IMR-90 (cell line): ENCODE measurements around the gene FRMD4B. TPM values are rescaled to one million over a fixed set of nuclear protein-coding genes. Genes with fewer than 3 reads are reported as not detected.

ENCODE experiments used
- ATAC-seq: fragments of 200-7000 bp; cut with Tn5 transposase; 2 replicates; pipeline ENCODE4 v1.9.1; 2020; ENCODE audit warnings: low read depth, mild to moderate bottlenecking, moderate library complexity
- BruUV-seq: library from RNA; stranded (reverse); fragments of 400-500 nt; replicated peaks from 2 replicates; lab custom pipeline; 2021; lab: Mats Ljungman, UMichigan
- CTCF ChIA-PET: fragments of 300-600 bp; formaldehyde crosslinking; extraction: SDS; loops from one replicate; lab custom pipeline; 2021; ENCODE audit warnings: antibody characterized with exemption; lab: Yijun Ruan, JAX
- POLR2A ChIA-PET: fragments of 300-600 bp; sonication (Branson Sonifier 250); formaldehyde crosslinking; loops from one replicate; lab custom pipeline; 2022; ENCODE audit warnings: antibody characterized with exemption; ENCODE audit not compliant: unreplicated experiment; lab: Charles Lee
- DNase-seq: peaks from one replicate; pipeline ENCODE4 v3.0.0; 2013
- H2AFZ ChIP-seq: replicated peaks from 2 replicates; pipeline ENCODE3; 2013; ENCODE audit warnings: low read length, mild to moderate bottlenecking; ENCODE audit not compliant: poor library complexity
- H2AK5ac ChIP-seq: 2 replicates; pipeline ENCODE4 v1.6.1; 2013; ENCODE audit warnings: low read depth, low read length, inconsistent platforms
- H2AK9ac ChIP-seq: replicated peaks from 2 replicates; pipeline ENCODE3; 2013; ENCODE audit warnings: mild to moderate bottlenecking, low read depth, low read length, moderate library complexity; ENCODE audit not compliant: poor library complexity
- H2BK120ac ChIP-seq: 2 replicates; pipeline ENCODE4 v1.6.1; 2013; ENCODE audit warnings: low read depth, low read length, inconsistent platforms
- H2BK15ac ChIP-seq: 3 replicates; pipeline ENCODE4 v1.6.1; 2013; ENCODE audit warnings: low read depth, low read length, inconsistent platforms
- H2BK20ac ChIP-seq: 2 replicates; pipeline ENCODE4 v1.6.1; 2013; ENCODE audit warnings: low read depth, mild to moderate bottlenecking, inconsistent platforms, low read length, moderate library complexity
- H2BK5ac ChIP-seq: 2 replicates; pipeline ENCODE4 v1.6.1; 2013; ENCODE audit warnings: mild to moderate bottlenecking, low read depth, low read length, inconsistent platforms; ENCODE audit not compliant: poor library complexity, severe bottlenecking
- H3K14ac ChIP-seq: replicated peaks from 2 replicates; pipeline ENCODE4 v1.6.1; 2013; ENCODE audit warnings: low read depth, low read length, inconsistent platforms
- H3K18ac ChIP-seq: 2 replicates; pipeline ENCODE4 v1.6.1; 2013; ENCODE audit warnings: low read depth, low read length, control low read depth
- H3K23ac ChIP-seq: 2 replicates; pipeline ENCODE4 v1.6.1; 2013; ENCODE audit warnings: low read depth, low read length, inconsistent platforms
- H3K27ac ChIP-seq: 2 replicates; pipeline ENCODE4 v1.5.1; 2013; ENCODE audit warnings: mild to moderate bottlenecking, control low read depth, low read length; ENCODE audit not compliant: insufficient read depth
- H3K27me3 ChIP-seq: 2 replicates; pipeline ENCODE4 v1.6.1; 2013; ENCODE audit warnings: low read length; ENCODE audit not compliant: control insufficient read depth, insufficient read depth
- H3K36me3 ChIP-seq: 2 replicates; pipeline ENCODE4 v1.6.1; 2013; ENCODE audit warnings: low read length, mixed read lengths; ENCODE audit not compliant: control insufficient read depth, insufficient read depth
- H3K4ac ChIP-seq: 2 replicates; pipeline ENCODE4 v1.6.1; 2013; ENCODE audit warnings: low read depth, low read length, inconsistent platforms
- H3K4me1 ChIP-seq: 2 replicates; pipeline ENCODE4 v1.6.1; 2013; ENCODE audit warnings: low read length, mixed read lengths; ENCODE audit not compliant: control insufficient read depth, insufficient read depth
- H3K4me2 ChIP-seq: 2 replicates; pipeline ENCODE4 v1.6.1; 2013; ENCODE audit warnings: low read depth, mild to moderate bottlenecking, control low read depth, low read length, moderate library complexity
- H3K4me3 ChIP-seq: 2 replicates; pipeline ENCODE4 v1.5.1; 2013; ENCODE audit warnings: low read depth, mild to moderate bottlenecking, control low read depth, low read length, moderate library complexity; ENCODE audit not compliant: insufficient read depth
- H3K56ac ChIP-seq: 2 replicates; pipeline ENCODE4 v1.6.1; 2013; ENCODE audit warnings: low read length, inconsistent platforms; ENCODE audit not compliant: insufficient read depth; ENCODE audit errors: extremely low read depth
- H3K79me1 ChIP-seq, 2 experiments: 2 replicates each; pipeline ENCODE4 v1.6.1; 2013; ENCODE audit warnings: low read length in 2 of 2, inconsistent platforms in 1 of 2, low read depth in 1 of 2
- H3K9ac ChIP-seq: 2 replicates; pipeline ENCODE4 v1.6.1; 2013; ENCODE audit warnings: low read depth, low read length, control low read depth
- H3K9me1 ChIP-seq: 2 replicates; pipeline ENCODE4 v1.6.1; 2013; ENCODE audit warnings: low read length, inconsistent platforms; ENCODE audit not compliant: insufficient read depth
- H3K9me3 ChIP-seq: 2 replicates; pipeline ENCODE4 v1.6.1; 2013; ENCODE audit warnings: low read length; ENCODE audit not compliant: control insufficient read depth, insufficient read depth
- H4K20me1 ChIP-seq: 2 replicates; pipeline ENCODE4 v1.6.1; 2013; ENCODE audit warnings: low read length, inconsistent platforms; ENCODE audit not compliant: insufficient read depth
- H4K5ac ChIP-seq: 2 replicates; pipeline ENCODE4 v1.6.1; 2013; ENCODE audit warnings: mild to moderate bottlenecking, low read depth, low read length, control low read depth
- H4K8ac ChIP-seq, 2 experiments: 2 replicates each; pipeline ENCODE4 v1.6.1; 2013; ENCODE audit warnings: low read depth in 2 of 2, low read length in 2 of 2, control low read depth in 1 of 2, inconsistent platforms in 1 of 2
- H4K91ac ChIP-seq: 2 replicates; pipeline ENCODE4 v1.6.1; 2013; ENCODE audit warnings: low read depth, low read length, inconsistent platforms; ENCODE audit not compliant: insufficient read depth
- BHLHE40 ChIP-seq: fragments of 150-350 bp; IDR thresholded peaks from 2 replicates; pipeline ENCODE4 v1.6.1; 2016; ENCODE audit warnings: mild to moderate bottlenecking, low read depth, low read length
- CEBPB ChIP-seq: IDR thresholded peaks from 2 replicates; pipeline ENCODE4 v1.6.1; 2012; ENCODE audit warnings: low read depth, low read length, improper control_type of control experiment
- CHD1 ChIP-seq: IDR thresholded peaks from 2 replicates; pipeline ENCODE4 v1.6.1; 2012; ENCODE audit warnings: low read depth, low read length, improper control_type of control experiment
- ELK1 ChIP-seq: fragments of 150-350 bp; IDR thresholded peaks from 2 replicates; pipeline ENCODE4 v1.6.1; 2016; ENCODE audit warnings: low read depth, mild to moderate bottlenecking, low read length, moderate library complexity, borderline replicate concordance
- FOS ChIP-seq: fragments of 150-350 bp; IDR thresholded peaks from 2 replicates; pipeline ENCODE4 v1.6.1; 2016; ENCODE audit warnings: low read depth, low read length
- MAFK ChIP-seq: IDR thresholded peaks from 2 replicates; pipeline ENCODE4 v1.6.1; 2012; ENCODE audit warnings: low read depth, low read length, improper control_type of control experiment
- MAZ ChIP-seq: IDR thresholded peaks from 2 replicates; pipeline ENCODE4 v1.6.1; 2012; ENCODE audit warnings: low read depth, mild to moderate bottlenecking, low read length, improper control_type of control experiment, moderate library complexity, borderline replicate concordance
- MXI1 ChIP-seq: IDR thresholded peaks from 2 replicates; pipeline ENCODE4 v1.6.1; 2012; ENCODE audit warnings: low read depth, mild to moderate bottlenecking, low read length, moderate library complexity, borderline replicate concordance
- NFE2L2 ChIP-seq: fragments of 150-350 bp; IDR thresholded peaks from 2 replicates; pipeline ENCODE4 v1.6.1; 2016; ENCODE audit warnings: low read depth, mild to moderate bottlenecking, low read length
- POLR2A ChIP-seq: IDR thresholded peaks from 2 replicates; pipeline ENCODE4 v1.6.1; 2012; ENCODE audit warnings: mild to moderate bottlenecking, low read depth, low read length
- RAD21 ChIP-seq: IDR thresholded peaks from 2 replicates; pipeline ENCODE4 v1.6.1; 2012; ENCODE audit warnings: low read length, improper control_type of control experiment
- RCOR1 ChIP-seq: IDR thresholded peaks from 2 replicates; pipeline ENCODE4 v1.6.1; 2012; ENCODE audit warnings: mild to moderate bottlenecking, low read length, improper control_type of control experiment; ENCODE audit not compliant: insufficient replicate concordance
- RFX5 ChIP-seq: IDR thresholded peaks from 2 replicates; pipeline ENCODE4 v1.8.0; 2012; ENCODE audit warnings: low read depth, mild to moderate bottlenecking, low read length, moderate library complexity
- SMC3 ChIP-seq: fragments of 150-350 bp; IDR thresholded peaks from 2 replicates; pipeline ENCODE4 v1.6.1; 2016; ENCODE audit warnings: low read depth, mild to moderate bottlenecking, antibody characterized with exemption, low read length, moderate library complexity
- USF2 ChIP-seq: fragments of 150-350 bp; IDR thresholded peaks from 2 replicates; pipeline ENCODE4 v1.6.1; 2017; ENCODE audit warnings: mild to moderate bottlenecking, antibody characterized with exemption, low read length, low read depth
- WGBS, 2 experiments: methylation state at CpG; one replicate each; pipeline versions ENCODE4 v1.1.5 to v1.1.7; 2013; ENCODE audit warnings: missing lambda C conversion rate in 2 of 2; ENCODE audit not compliant: insufficient read length in 1 of 2; ENCODE audit errors: extremely low coverage in 2 of 2; 5-methylcytosine and 5-hydroxymethylcytosine counted together
- dilution Hi-C: fragments of 300-500 bp; cut with HindIII; formaldehyde crosslinking; loops from one replicate; pipeline ENCODE4 v1.14.3; 2018; ENCODE audit warnings: low sequenced_read_pairs; ENCODE audit not compliant: unreplicated experiment
- in situ Hi-C: fragments of 300-500 bp; cut with MboI; formaldehyde crosslinking; loops from 3 replicates; pipeline ENCODE4 v1.14.3; 2019; ENCODE audit warnings: low sequenced_read_pairs, inconsistent platforms, mixed read lengths
- intact Hi-C: fragments of 100-400 bp; cut with micrococcal nuclease; formaldehyde crosslinking; loops from 2 replicates; pipeline ENCODE4 v1.10.0; 2022
- polyA plus RNA-seq, 3 experiments: library from polyadenylated mRNA; depleted of rRNA; stranded (reverse); fragments of >200 nt; gene quantifications; 2 replicates each; pipeline ENCODE4 v1.2.3, GENCODE V29; 2012; ENCODE audit warnings: low replicate concordance in 1 of 3
- total RNA-seq: library from RNA; depleted of rRNA; stranded (reverse); fragments of >200 nt; gene quantifications from 2 replicates; pipeline ENCODE4 v1.2.3, GENCODE V29; 2012
- TF ChIP-seq, protein P1 (sequence below): conservative IDR thresholded peaks from 2 replicates; pipeline ENCODE4 v1.5.1; 2012; ENCODE audit warnings: mild to moderate bottlenecking, low read depth, low read length, improper control_type of control experiment

Gene FRMD4B
- total and polyA plus RNA-seq, 2 of the 4 experiments (the other 2 are of a cell fraction), result 0.14 to 0.36 TPM

DNA sequence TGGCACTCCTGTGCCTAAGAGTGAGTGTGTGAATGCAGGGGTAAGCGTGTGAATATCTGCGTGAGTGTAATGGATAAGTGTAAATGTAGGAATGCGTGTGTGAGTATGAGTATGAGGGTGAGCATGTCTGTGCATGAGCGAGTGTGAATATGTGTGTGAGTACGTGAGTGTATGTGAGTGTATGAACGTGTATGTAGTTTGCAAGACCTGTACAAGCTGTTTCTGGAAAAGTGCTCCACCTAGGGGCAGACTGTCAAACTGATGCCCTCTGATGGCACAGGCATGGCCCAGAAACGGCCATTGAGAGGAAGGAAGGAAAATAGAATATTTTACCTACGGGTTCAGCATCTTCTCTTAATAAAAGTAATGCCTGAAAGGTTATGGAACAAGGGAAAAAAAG lies 24.4 kb upstream of the FRMD4B start:
- peak; percentile 93 for ATAC-seq
- Histone ChIP-seq H2BK5ac (no peak overlapping the region), H2AK9ac (no peak overlapping the region), H3K4me2 (no peak overlapping the region), H3K4ac (no peak overlapping the region), H3K56ac (no peak overlapping the region), H2AFZ (peak overlapping the region; percentile 67), H4K91ac (no peak overlapping the region), H2AK5ac (no peak overlapping the region), H3K9ac (no peak overlapping the region), H3K14ac (no peak overlapping the region), H2BK120ac (no peak overlapping the region), H3K27me3 (peaks cover 1% of the 10 kb centered on the region), H3K79me1 (no peaks in the 10 kb centered on the region), H2BK20ac (no peak overlapping the region), H3K18ac (no peak overlapping the region), H4K5ac (no peak overlapping the region), H4K20me1 (no peaks in the 10 kb centered on the region), H2BK15ac (no peak overlapping the region), H3K4me3 (no peak overlapping the region), H3K36me3 (no peaks in the 10 kb centered on the region), H4K8ac (no peak overlapping the region), H3K9me1 (no peaks in the 10 kb centered on the region), H3K4me1 (no peaks in the 10 kb centered on the region), H3K23ac (no peak overlapping the region), H3K27ac (no peak overlapping the region), H3K9me3 (no peaks in the 10 kb centered on the region)
- dilution Hi-C loops (no loop called here), in situ Hi-C loops (no loop called here), intact Hi-C loops (loop anchor here (1.0 to 2.0 kb wide), 2 partner anchors 249 to 290 kb away; no protein-coding TSS in a partner anchor)
- DNase-seq, result peak; percentile 53
- CTCF ChIA-PET, result interaction anchor here (0.6 to 2.1 kb wide), 10 partner anchors 11 to 290 kb away, joined by 3 to 5 read pairs (median 4); no protein-coding TSS in a partner anchor
- no TSS peak for BruUV-seq
- TF ChIP-seq SMC3 (peak; percentile 28; the same call in 1 of the 2 replicates), MAZ (no peak), RCOR1 (no peak), MAFK (no peak), ELK1 (no peak), FOS (no peak), CHD1 (no peak), CEBPB (no peak), MXI1 (no peak), BHLHE40 (no peak), RAD21 (peak; percentile 40), USF2 (no peak), RFX5 (no peak), POLR2A (no peak), NFE2L2 (no peak)
- TF ChIP-seq, protein P1, sequence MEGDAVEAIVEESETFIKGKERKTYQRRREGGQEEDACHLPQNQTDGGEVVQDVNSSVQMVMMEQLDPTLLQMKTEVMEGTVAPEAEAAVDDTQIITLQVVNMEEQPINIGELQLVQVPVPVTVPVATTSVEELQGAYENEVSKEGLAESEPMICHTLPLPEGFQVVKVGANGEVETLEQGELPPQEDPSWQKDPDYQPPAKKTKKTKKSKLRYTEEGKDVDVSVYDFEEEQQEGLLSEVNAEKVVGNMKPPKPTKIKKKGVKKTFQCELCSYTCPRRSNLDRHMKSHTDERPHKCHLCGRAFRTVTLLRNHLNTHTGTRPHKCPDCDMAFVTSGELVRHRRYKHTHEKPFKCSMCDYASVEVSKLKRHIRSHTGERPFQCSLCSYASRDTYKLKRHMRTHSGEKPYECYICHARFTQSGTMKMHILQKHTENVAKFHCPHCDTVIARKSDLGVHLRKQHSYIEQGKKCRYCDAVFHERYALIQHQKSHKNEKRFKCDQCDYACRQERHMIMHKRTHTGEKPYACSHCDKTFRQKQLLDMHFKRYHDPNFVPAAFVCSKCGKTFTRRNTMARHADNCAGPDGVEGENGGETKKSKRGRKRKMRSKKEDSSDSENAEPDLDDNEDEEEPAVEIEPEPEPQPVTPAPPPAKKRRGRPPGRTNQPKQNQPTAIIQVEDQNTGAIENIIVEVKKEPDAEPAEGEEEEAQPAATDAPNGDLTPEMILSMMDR, result peak; percentile 67
- 86 to 100% methylated on average over 2 to 3 of the region's 8 CpGs for WGBS, 2 experiments
- POLR2A ChIA-PET, result no interaction called here
